HFF-Myc (cell line): ENCODE results near the gene CABLES2.
A peak's percentile ranks its signal among the peaks of the same experiment; 100 is the strongest.

Source experiments
- DNase-seq: peaks from one replicate; pipeline ENCODE4 v3.0.0-alpha.2; 2011; ENCODE audit warnings: low read depth; ENCODE audit errors: extremely low read depth
- H3K4me3 ChIP-seq: replicated peaks from 2 replicates; pipeline ENCODE4 v1.5.1; 2011; ENCODE audit warnings: low read depth, mild to moderate bottlenecking, control low read depth, low read length
- TF ChIP-seq, protein P1 (sequence below): IDR thresholded peaks from 2 replicates; pipeline ENCODE4 v1.5.1; 2012; ENCODE audit warnings: mild to moderate bottlenecking, low read depth, low read length, control low read depth; ENCODE audit errors: missing control alignments

Gene CABLES2

DNA sequence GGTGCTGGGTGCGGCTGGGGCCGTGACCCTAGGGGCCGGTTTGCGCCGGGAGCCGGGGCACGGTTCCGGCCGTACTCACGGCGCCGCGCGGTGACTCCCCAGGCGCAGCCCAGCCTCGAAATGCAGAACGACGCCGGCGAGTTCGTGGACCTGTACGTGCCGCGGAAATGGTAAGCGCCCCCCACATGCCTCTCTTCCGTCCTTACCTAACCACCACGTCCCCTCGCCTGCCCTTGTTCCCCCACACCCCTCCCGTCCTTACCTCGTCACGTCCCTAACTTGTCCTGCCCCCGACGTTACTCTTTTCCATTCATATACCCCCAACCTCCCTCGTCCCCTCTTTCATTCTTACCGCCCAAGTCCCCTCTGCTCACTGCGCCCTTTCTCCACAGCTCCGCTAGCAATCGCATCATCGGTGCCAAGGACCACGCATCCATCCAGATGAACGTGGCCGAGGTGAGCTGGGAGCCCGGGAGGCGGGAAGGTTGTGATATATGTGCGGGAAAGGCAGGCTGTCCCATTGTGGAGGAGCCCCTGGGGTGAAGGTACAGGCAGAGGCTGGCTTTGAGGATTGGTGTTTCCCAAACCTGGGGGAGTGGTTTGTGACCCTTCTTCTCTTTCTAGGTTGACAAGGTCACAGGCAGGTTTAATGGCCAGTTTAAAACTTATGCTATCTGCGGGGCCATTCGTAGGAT is 19.7 kb downstream of the CABLES2 start:
- H3K4me3 ChIP-seq, result peak overlapping the region; percentile 95
- TF ChIP-seq, protein P1, sequence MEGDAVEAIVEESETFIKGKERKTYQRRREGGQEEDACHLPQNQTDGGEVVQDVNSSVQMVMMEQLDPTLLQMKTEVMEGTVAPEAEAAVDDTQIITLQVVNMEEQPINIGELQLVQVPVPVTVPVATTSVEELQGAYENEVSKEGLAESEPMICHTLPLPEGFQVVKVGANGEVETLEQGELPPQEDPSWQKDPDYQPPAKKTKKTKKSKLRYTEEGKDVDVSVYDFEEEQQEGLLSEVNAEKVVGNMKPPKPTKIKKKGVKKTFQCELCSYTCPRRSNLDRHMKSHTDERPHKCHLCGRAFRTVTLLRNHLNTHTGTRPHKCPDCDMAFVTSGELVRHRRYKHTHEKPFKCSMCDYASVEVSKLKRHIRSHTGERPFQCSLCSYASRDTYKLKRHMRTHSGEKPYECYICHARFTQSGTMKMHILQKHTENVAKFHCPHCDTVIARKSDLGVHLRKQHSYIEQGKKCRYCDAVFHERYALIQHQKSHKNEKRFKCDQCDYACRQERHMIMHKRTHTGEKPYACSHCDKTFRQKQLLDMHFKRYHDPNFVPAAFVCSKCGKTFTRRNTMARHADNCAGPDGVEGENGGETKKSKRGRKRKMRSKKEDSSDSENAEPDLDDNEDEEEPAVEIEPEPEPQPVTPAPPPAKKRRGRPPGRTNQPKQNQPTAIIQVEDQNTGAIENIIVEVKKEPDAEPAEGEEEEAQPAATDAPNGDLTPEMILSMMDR, result no peak
- no peak for DNase-seq

DNA sequence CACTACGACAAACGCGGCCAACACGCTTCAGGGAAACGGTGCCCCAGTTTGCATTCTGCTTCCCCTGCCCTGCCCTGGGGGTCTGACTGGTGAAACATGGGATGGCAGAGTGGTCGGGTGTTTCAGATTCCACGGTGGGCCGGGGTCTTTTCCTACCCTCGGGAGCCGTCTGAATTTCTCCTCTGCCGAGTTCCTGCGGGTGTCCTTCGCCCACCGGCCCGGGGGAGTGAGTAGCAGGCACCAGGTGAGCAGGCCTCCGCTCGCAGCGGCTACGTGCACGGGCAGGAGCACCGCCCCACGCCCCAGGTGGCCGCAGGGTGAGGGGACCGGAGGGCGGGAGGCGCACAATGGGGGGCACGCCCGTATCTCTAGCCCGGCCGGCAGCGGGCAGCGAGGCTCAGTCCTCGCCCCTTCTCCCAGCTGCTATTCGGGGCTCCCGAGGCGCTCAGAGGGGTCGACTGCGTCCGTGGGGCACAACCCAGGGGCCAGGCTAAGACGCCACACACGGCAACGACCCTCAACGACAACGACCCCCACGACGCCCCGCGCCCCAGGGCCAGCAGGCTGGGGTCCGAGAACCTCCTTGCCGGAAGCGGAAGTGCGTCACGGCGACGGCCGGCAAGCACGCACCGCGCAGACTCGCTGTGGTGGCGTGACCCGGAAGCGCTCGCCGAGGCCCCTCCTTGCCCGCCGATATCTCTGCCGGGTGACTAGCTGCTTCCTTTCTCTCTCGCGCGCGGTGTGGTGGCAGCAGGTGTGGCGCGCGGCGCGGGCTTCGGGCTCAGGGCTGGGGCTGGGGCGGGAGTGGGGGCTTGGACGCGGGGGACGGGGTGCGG is 20.5 kb downstream of the CABLES2 start, which contains the start of gene RPS21:
Gene RPS21 (plus strand): TSS at position 721 of the 836 bp plus-strand sequence. CDS start 236 bp downstream, outside the sequence.
- DNase-seq, result peak; percentile 56
- TF ChIP-seq, protein P1, result no peak
- H3K4me3 ChIP-seq, result peak within 1 kb of the TSS; percentile 95

DNA sequence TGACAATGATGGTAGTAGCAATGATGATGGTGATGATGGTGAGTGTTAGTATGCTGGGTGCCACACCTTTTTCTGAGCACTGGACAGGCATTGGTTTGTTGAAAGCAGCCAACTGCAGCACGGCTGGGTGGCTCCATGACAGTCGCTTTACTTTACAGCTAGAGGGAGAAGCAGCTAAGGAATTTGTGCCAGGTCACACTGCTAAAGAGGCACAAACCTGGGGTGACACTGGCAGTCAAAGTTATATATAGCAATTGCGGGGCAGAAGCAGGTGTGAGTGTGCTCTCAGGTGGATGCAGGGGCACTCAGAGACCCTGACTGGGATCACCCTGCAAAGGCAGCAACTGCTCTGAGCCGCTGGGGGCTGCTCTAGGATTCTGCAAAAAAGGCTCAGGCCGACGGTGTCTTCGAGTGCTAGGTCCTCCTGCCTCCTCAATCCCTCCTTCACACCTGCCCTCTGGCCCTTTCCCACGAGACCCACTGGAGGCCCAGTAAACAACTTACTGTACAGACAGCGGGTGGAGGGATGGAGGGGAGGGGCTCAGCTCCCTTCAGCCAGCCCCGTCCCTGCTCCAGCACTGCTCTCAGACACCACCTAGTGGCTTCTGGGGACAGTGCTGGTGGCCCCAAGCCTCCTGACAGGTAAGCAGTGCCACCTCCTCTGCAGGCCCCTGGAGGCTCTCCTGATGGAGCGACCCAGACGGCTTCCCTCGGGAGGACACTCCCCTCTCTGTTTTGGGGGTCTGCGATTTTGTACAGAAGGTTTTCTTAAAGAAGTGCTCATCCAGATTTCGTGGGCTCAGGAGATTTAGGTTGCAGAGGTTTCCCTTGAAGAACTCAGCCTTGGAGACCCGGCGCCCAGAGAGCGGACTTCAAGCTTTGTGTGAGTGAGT is 24.5 kb downstream of the CABLES2 start:
- H3K4me3 ChIP-seq, result no peak overlapping the region

DNA sequence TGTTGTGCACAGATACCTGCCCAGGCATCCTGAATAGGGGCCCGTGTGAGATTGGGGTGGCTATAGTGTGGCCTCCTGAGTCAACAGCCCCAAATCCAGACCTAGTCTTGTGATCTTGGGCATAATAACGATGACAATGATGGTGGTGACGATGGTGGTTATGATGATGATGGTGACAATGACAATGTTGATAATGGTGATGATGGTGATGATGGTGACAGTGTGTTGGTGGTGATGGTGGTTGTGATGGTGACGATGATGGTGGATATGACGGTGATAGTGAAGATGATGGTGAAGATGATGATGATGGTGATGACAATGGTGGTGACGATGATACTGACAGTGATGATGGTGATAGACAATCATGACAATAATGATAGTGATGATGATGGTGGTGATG is 25.2 kb downstream of the CABLES2 start:
- DNase-seq, result no peak
- TF ChIP-seq, protein P1, result no peak
- no peak overlapping the region for H3K4me3 ChIP-seq

More for the DNA sequence above, 24.5 kb downstream of the CABLES2 start:
- no peak for DNase-seq
- TF ChIP-seq, protein P1, result peak; percentile 96

DNA sequence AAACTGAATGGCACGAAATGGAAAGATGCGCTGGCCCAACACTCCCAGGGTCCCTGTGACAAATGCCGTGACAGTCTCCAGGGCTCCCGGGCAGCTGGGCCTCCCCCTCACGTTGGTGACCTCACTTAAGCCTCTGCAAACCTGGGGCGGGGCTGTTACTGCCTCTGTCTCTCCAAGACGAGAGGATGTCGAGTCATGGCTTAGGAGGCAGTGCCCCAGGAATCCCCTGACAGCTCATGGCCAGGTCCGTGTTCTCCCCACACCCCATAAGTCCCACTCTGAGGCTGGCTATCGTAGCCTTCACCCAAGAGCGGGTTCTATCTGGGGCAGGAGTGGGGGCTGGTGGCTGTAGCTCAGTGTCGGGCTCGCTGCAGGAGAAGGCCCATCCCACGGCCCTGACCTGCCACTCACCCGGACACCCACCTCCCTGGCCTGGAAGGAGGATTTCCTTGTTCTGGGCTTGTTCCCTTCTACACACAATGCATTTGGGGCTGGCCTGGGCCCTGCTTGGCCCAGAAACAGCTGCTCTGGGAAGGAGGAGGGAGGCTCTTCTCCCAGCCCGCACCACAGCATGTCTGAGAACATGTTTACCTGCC is 25.8 kb downstream of the CABLES2 start:
- no peak overlapping the region for H3K4me3 ChIP-seq
- no peak for DNase-seq
- TF ChIP-seq, protein P1, result no peak

DNA sequence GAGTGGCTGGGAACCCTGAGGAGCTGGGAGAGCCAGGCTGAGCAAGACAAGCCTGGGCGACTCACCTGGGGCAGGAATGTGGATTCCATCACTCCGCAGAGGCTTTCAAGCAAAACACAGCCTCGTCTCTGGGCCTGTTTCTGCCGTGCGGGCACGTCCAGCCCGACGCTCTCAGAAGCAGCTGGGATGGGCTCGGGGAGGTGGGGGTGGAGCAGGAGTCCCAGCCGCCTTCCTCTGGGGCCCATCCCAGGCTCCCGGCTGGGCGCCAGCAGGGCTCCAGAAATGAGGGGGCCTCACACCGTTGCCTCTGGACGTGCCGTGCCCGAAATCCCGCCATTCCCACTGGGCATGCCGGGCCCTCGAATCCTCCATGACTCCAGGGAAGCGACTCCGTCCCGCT is 28.9 kb downstream of the CABLES2 start:
- TF ChIP-seq, protein P1, result no peak
- no peak for DNase-seq

More for the DNA sequence above, 28.9 kb downstream of the CABLES2 start:
- H3K4me3 ChIP-seq, result no peak overlapping the region
